ENCODE measurements around the gene MEOX2. TPM values are rescaled to one million over a fixed set of nuclear protein-coding genes. Genes with fewer than 3 reads are reported as not detected.

MEOX2 gene
- total and polyA plus RNA-seq, 4 donors: 2.6 to 21.3 (median 11.5) TPM

DNA sequence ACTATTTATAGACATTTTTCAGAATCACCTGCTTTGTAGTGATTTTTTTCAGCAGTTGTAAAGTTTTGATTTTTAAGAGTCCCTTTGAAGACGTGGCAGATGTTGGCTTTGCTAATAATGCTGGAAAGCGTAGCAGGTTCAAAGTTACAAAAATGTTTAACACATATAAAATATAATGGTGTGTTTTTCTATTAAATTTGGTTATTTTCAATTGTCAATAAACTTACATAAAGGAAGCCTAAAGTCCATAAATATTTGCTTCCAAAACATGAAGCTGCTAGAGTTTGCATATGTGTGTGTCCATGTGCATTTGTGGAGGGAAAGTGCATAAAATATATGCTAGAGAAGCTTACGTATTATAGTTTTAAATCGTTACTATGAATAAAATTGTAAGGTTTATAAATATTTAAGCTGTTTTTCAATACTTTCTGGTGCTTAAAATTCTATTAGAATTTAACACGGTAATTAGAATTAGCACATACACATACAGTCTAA, 3.7 kb downstream of the MEOX2 start:
- no peak overlapping the region for H3K27ac ChIP-seq (ENCODE audit: low read depth, low read length)
- WGBS (ENCODE audit: insufficient coverage): no CpG with 5 or more reads among the region's 5 CpGs
- H3K36me3 ChIP-seq (ENCODE audit: control insufficient read depth, insufficient read depth, low read length): no peaks in the 10 kb centered on the region
- H3K27me3 ChIP-seq (ENCODE audit: control insufficient read depth, insufficient read depth, low read length): peaks cover 49% of the 10 kb centered on the region
- DNase-seq (ENCODE audit: low read depth in 4 of 6, low spot score in 6 of 6): no peak
- H3K4me1 ChIP-seq (ENCODE audit: control insufficient read depth, insufficient read depth, low read length): peaks cover 26% of the 10 kb centered on the region
- H3K9me3 ChIP-seq (ENCODE audit: control insufficient read depth, insufficient read depth, low read length): no peaks in the 10 kb centered on the region
- peak overlapping the region; percentile 56 for H3K4me3 ChIP-seq (ENCODE audit: low read depth, low read length)

DNA sequence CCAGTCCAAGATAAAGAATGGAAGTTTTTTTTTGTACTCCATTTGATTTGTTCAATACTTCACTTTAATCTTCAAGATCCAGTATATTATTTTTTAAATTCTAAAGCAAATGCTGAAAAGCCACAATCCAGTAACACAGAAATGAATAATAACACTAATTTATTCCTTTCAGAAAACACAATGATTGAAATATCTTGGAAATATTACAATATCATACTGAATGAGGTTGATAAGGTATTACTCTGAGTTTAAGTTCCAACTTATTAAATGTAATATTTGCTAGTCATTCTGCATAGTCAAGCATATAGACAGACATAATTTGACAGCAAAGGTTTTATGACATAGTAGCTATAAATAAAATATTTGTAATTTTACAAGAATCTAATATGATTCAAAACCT, 4.4 kb downstream of the MEOX2 start:
- H3K4me1 ChIP-seq (ENCODE audit: control insufficient read depth, insufficient read depth, low read length): peaks cover 19% of the 10 kb centered on the region
- no peaks in the 10 kb centered on the region for H3K9me3 ChIP-seq (ENCODE audit: control insufficient read depth, insufficient read depth, low read length)
- H3K36me3 ChIP-seq (ENCODE audit: control insufficient read depth, insufficient read depth, low read length): no peaks in the 10 kb centered on the region
- peaks cover 42% of the 10 kb centered on the region for H3K27me3 ChIP-seq (ENCODE audit: control insufficient read depth, insufficient read depth, low read length)
- peak overlapping the region; percentile 56 for H3K4me3 ChIP-seq (ENCODE audit: low read depth, low read length)
- DNase-seq (ENCODE audit: low read depth in 4 of 6, low spot score in 6 of 6): no peak
- no peak overlapping the region for H3K27ac ChIP-seq (ENCODE audit: low read depth, low read length)

DNA sequence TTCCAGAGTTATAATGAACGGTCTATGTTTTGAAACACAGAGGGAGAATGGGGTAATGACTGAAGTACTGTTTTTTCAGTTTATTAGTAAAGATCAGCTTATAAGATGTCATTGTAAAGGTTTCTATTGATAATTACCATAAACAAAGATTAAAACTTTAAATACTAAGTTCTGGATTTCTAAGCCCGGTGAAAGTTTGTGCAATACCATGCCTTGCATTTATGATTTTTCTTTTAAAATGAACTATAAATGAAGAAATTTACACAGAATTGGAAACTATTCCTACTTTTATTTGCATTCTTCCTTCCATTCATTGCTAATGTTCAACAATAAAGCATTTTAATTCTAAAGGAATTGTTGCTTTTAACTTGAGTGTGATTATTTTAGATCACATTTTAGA, 4.9 kb downstream of the MEOX2 start:
- Histone ChIP-seq H3K27me3 (ENCODE audit: control insufficient read depth, insufficient read depth, low read length) (peaks cover 37% of the 10 kb centered on the region), H3K4me3 (ENCODE audit: low read depth, low read length) (no peak overlapping the region), H3K9me3 (ENCODE audit: control insufficient read depth, insufficient read depth, low read length) (no peaks in the 10 kb centered on the region), H3K4me1 (ENCODE audit: control insufficient read depth, insufficient read depth, low read length) (peaks cover 15% of the 10 kb centered on the region), H3K27ac (ENCODE audit: low read depth, low read length) (no peak overlapping the region), H3K36me3 (ENCODE audit: control insufficient read depth, insufficient read depth, low read length) (no peaks in the 10 kb centered on the region)
- WGBS (ENCODE audit: insufficient coverage): no CpG with 5 or more reads among the region's 2 CpGs
- no peak for DNase-seq (ENCODE audit: low read depth in 4 of 6, low spot score in 6 of 6)

DNA sequence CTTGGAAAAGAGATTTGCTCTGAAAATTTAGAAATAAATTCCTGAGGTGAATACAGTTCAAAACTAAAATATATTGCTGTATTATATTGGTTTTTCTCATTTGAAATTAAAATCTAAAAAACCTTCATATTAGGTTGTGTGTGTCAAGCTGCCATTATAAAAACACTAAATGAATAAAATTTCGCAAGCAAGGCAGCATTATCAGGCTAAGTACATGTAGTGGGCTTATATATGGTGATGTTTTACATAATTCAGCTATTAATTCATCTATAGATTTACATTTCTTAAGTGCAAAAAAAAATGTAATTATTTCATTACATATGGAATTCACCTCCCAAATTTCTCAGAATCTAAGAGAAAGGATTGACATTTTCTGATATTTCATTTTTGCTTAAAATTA, 5.3 kb downstream of the MEOX2 start:
- H3K4me1 ChIP-seq (ENCODE audit: control insufficient read depth, insufficient read depth, low read length): peaks cover 10% of the 10 kb centered on the region
- DNase-seq (ENCODE audit: low read depth in 4 of 6, low spot score in 6 of 6): no peak
- WGBS (ENCODE audit: insufficient coverage): no CpG with 5 or more reads among the region's 1 CpG
- H3K4me3 ChIP-seq (ENCODE audit: low read depth, low read length): no peak overlapping the region
- peaks cover 33% of the 10 kb centered on the region for H3K27me3 ChIP-seq (ENCODE audit: control insufficient read depth, insufficient read depth, low read length)
- H3K9me3 ChIP-seq (ENCODE audit: control insufficient read depth, insufficient read depth, low read length): no peaks in the 10 kb centered on the region
- no peaks in the 10 kb centered on the region for H3K36me3 ChIP-seq (ENCODE audit: control insufficient read depth, insufficient read depth, low read length)
- H3K27ac ChIP-seq (ENCODE audit: low read depth, low read length): no peak overlapping the region

DNA sequence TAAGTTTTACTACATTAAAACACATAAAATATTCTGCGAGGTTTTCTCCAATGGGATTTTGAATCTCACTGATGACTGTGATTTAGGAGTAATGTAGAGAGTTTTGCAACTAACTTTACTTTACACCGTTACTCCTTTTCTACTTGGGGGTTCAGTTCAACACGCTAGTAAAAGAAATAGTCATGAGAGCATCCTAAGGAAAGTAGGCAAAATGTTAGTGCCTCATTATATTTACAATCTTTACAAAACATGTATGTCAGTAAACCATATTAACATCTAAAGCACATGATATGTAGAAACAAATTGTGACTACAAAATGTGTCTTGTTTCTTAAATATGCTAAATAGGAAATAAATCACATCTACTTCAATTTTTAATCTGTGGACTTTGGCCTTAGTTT, 6.0 kb downstream of the MEOX2 start:
- Histone ChIP-seq H3K27ac (ENCODE audit: low read depth, low read length) (no peak overlapping the region), H3K4me1 (ENCODE audit: control insufficient read depth, insufficient read depth, low read length) (peaks cover 3% of the 10 kb centered on the region), H3K36me3 (ENCODE audit: control insufficient read depth, insufficient read depth, low read length) (no peaks in the 10 kb centered on the region), H3K9me3 (ENCODE audit: control insufficient read depth, insufficient read depth, low read length) (no peaks in the 10 kb centered on the region), H3K27me3 (ENCODE audit: control insufficient read depth, insufficient read depth, low read length) (peaks cover 25% of the 10 kb centered on the region), H3K4me3 (ENCODE audit: low read depth, low read length) (no peak overlapping the region)
- DNase-seq (ENCODE audit: low read depth in 4 of 6, low spot score in 6 of 6): no peak
- WGBS (ENCODE audit: insufficient coverage): no CpG with 5 or more reads among the region's 3 CpGs

DNA sequence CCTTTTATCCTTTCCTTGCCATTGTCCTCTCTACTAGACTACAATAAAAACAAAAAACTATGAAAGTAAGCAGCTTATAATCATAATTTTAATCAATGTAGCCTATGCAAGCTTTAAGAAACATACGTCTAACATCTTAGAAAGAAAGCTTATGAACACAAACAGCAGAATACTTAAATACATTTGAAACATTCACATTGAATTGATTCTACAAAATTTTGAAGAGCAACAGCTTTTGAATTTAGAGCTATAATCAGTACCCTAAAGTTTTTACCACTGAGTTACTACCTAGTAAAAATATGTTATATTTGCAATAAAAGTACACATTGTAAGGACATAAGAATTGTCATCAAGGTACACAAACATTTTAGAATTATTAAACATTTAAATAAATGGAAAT, 7.2 kb downstream of the MEOX2 start:
- no peak for DNase-seq (ENCODE audit: low read depth in 4 of 6, low spot score in 6 of 6)
- Histone ChIP-seq H3K4me3 (ENCODE audit: low read depth, low read length) (no peak overlapping the region), H3K36me3 (ENCODE audit: control insufficient read depth, insufficient read depth, low read length) (no peaks in the 10 kb centered on the region), H3K4me1 (ENCODE audit: control insufficient read depth, insufficient read depth, low read length) (no peaks in the 10 kb centered on the region), H3K27me3 (ENCODE audit: control insufficient read depth, insufficient read depth, low read length) (peaks cover 14% of the 10 kb centered on the region), H3K9me3 (ENCODE audit: control insufficient read depth, insufficient read depth, low read length) (no peaks in the 10 kb centered on the region), H3K27ac (ENCODE audit: low read depth, low read length) (no peak overlapping the region)
- WGBS (ENCODE audit: insufficient coverage): no CpG with 5 or more reads among the region's 1 CpG

DNA sequence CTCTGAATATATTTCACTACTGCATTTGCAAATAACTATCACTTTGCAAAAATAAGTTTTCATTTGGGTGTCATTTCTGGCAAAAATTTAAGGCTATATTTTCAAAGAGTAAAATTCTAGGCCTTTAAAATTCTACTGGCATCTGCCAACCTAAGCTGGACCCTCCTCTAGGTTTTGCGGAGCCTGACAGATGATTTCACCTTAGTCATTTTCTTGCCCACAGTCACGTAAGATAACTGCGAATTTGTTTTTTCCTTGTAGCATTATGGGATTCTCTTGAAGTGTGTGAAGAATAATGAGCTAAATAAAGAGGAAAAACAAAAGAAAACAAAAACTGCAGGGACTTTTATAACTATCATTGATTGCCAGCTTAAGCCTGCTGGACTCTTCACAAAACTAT, 7.8 kb downstream of the MEOX2 start:
- H3K27ac ChIP-seq (ENCODE audit: low read depth, low read length): no peak overlapping the region
- no CpG with 5 or more reads among the region's 3 CpGs for WGBS (ENCODE audit: insufficient coverage)

DNA sequence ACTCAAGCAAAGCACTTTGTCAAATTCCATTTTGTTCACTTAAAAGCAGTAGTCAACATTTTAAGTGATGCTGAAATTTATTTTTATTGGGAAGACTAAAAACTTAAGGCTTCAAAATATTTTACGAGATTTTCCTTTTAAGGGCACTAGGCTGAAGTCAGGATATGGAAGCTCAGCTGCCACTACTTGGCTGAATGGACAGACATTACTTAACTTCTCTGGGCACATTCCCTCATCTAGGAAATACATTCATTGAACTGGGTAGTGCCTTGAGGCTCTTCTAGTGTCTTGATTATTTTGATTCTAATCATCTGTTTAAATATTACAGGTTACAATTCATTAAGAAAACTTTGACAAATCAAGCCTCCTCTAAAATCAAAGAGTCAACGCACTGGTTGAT, 11.1 kb downstream of the MEOX2 start:
- H3K27me3 ChIP-seq (ENCODE audit: control insufficient read depth, insufficient read depth, low read length): no peaks in the 10 kb centered on the region
- H3K36me3 ChIP-seq (ENCODE audit: control insufficient read depth, insufficient read depth, low read length): no peaks in the 10 kb centered on the region
- H3K27ac ChIP-seq (ENCODE audit: low read depth, low read length): no peak overlapping the region
- WGBS (ENCODE audit: insufficient coverage): 100% methylated on average over 1 of the region's 2 CpGs
- no peak for DNase-seq (ENCODE audit: low read depth in 4 of 6, low spot score in 6 of 6)
- H3K4me3 ChIP-seq (ENCODE audit: low read depth, low read length): no peak overlapping the region
- no peaks in the 10 kb centered on the region for H3K4me1 ChIP-seq (ENCODE audit: control insufficient read depth, insufficient read depth, low read length)
- no peaks in the 10 kb centered on the region for H3K9me3 ChIP-seq (ENCODE audit: control insufficient read depth, insufficient read depth, low read length)

More for the DNA sequence above, 7.8 kb downstream of the MEOX2 start:
- H3K4me1 ChIP-seq (ENCODE audit: control insufficient read depth, insufficient read depth, low read length): no peaks in the 10 kb centered on the region
- H3K9me3 ChIP-seq (ENCODE audit: control insufficient read depth, insufficient read depth, low read length): no peaks in the 10 kb centered on the region
- DNase-seq (ENCODE audit: low read depth in 4 of 6, low spot score in 6 of 6): no peak
- H3K27me3 ChIP-seq (ENCODE audit: control insufficient read depth, insufficient read depth, low read length): peaks cover 7% of the 10 kb centered on the region
- H3K4me3 ChIP-seq (ENCODE audit: low read depth, low read length): no peak overlapping the region
- no peaks in the 10 kb centered on the region for H3K36me3 ChIP-seq (ENCODE audit: control insufficient read depth, insufficient read depth, low read length)

DNA sequence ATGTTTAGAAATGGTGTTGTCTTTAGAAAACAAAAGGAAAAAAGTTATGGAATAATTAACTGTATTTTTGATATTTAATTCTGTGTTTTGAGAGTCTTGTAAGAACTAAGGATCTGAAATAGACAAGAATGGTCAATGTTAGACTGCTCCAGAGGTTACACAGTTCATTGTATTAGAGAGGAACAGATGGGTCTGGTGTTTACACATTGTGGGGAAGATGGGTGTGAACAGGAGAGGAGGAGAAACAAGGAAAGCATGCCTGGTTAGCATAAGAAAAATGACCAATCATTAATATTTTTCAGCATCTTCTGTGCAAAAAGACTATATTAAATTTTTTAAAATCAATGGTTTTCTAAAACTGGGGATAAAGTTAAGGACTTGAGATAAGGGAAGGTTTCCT, 11.9 kb downstream of the MEOX2 start:
- no peaks in the 10 kb centered on the region for H3K9me3 ChIP-seq (ENCODE audit: control insufficient read depth, insufficient read depth, low read length)
- H3K4me3 ChIP-seq (ENCODE audit: low read depth, low read length): no peak overlapping the region
- no peak overlapping the region for H3K27ac ChIP-seq (ENCODE audit: low read depth, low read length)
- no peaks in the 10 kb centered on the region for H3K36me3 ChIP-seq (ENCODE audit: control insufficient read depth, insufficient read depth, low read length)
- H3K4me1 ChIP-seq (ENCODE audit: control insufficient read depth, insufficient read depth, low read length): no peaks in the 10 kb centered on the region
- no peak for DNase-seq (ENCODE audit: low read depth in 4 of 6, low spot score in 6 of 6)
- H3K27me3 ChIP-seq (ENCODE audit: control insufficient read depth, insufficient read depth, low read length): no peaks in the 10 kb centered on the region

DNA sequence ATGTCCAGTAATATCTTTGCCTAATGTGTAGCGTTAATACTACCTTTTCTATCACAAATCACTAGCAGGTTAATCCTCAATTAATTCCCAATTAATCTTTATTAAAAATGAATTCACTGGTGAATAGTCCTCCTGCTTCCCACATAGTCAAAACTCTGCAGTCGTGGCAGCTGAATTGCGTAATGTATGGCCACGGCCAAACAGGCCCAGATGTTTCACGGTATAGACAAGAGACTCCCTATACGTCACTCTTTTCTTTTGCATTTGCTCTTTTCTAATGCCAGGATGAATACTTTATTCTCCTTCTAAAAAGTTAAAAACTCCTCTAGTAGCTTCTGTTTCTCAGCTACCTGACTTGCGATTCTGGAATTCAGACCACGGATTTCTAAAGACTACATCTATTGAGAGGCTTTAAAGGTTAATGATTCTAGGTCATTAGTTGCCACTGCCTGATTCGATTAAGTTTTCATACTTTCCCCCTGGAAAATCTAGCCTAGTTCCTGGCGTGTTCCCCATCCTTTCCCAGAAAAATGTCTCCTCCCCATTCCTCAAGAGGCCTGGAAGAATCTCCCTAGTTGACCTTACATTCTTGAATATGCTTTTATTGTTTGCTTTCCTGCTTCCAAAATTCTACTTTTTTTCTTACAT, 16.9 kb downstream of the MEOX2 start:
- Histone ChIP-seq H3K27me3 (ENCODE audit: control insufficient read depth, insufficient read depth, low read length) (no peaks in the 10 kb centered on the region), H3K4me3 (ENCODE audit: low read depth, low read length) (no peak overlapping the region), H3K36me3 (ENCODE audit: control insufficient read depth, insufficient read depth, low read length) (no peaks in the 10 kb centered on the region), H3K4me1 (ENCODE audit: control insufficient read depth, insufficient read depth, low read length) (no peaks in the 10 kb centered on the region), H3K9me3 (ENCODE audit: control insufficient read depth, insufficient read depth, low read length) (no peaks in the 10 kb centered on the region), H3K27ac (ENCODE audit: low read depth, low read length) (no peak overlapping the region)
- DNase-seq (ENCODE audit: low read depth in 4 of 6, low spot score in 6 of 6): no peak
- 75% methylated on average over 6 of the region's 10 CpGs for WGBS (ENCODE audit: insufficient coverage)

Data from spinal cord (tissue), 10 donors.